ENCODE data around the gene GALNT2.

The GALNT2 gene

DNA sequence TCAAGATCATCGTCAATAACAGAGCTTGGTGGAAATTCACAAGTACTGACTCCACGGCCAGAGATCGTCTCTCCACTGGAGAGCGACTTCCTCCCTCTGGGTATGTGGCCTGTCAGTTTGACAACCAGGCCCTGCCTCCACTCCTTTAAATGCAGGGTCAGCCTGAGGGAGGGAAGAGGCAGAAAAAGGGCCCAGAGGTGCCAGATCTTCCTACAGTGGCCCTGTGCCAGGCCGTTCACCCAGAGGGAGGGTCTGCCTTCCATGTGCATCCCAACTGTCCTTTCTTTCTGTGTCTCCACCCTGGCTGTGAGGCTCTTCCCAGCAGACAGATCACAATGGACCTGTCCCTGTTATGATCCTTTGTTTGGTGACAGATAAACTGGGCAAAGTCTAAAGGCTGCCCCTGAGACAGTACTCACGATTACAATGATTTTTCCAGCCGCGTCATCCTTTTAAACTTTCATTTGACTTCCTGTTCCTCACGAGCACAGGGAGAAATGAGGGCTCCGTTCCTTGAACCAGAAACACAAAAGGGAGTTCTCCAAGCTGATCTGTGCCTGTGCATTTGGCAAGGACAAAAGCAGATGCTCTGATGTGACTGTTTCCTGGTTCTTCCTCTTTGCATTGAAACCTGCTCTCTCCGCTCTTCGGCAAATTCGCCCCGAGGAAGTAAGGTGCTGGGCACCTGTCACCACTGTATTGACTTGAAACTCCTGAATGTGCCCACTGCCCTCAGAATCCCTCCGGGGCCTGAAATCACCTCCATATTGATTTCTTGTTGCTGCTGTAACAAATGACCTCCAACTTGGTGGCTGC, 232.4 kb downstream of the GALNT2 start:
- intact Hi-C loops (cut with DNase I) = no loop called here
- peak in 2 of 10 donors; percentile 13 to 38 for DNase-seq

DNA sequence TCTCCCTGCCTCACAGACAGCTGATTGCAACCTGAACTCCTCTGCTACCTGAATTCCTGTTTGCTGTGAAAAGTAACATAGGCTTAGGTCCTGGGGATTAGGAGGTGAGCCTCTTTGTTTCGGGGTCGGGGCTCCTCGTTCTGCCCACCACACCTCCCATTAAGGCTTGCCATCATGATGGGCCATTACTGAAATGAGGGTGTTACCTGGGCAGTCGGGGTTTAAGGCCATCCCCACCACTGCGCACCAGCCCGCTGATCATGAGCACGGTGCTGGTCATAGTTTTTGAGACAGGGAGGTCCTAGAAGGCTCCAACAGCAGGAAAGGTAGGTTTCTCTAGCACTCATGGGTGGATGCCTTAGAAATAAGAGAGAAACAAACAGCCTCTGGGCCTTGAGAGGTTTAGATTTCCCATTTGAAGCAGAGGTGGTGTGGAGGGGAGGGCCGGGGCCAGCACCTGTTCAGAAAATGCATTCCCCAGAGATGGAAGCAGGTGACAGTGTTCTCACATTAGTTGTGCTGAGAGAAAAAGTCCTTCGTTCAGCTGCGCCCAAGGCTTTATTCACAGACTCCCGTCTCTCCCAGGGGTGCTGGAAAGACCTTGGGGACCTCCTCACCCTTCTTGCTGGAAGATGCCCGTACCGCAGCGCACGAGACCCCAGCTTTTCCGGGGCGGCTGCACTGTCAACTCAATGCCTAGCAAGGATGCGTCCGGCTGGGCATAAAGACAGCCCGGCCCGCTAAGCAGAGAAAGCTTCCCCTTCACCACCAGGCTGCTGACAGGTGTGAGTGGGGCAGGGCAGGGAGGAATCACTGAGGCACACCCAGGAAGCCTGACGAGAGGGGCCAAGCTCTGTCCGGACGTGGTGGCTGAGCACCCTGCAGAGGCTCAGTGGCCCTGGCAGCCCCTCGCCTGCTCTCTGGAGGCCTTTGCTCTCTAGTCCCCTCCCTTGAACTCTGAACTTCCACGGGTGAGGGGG, 233.6 kb downstream of the GALNT2 start:
- DNase-seq = peak in 2 of 10 donors; percentile 42 to 45
- intact Hi-C loops (cut with DNase I) = no loop called here

DNA sequence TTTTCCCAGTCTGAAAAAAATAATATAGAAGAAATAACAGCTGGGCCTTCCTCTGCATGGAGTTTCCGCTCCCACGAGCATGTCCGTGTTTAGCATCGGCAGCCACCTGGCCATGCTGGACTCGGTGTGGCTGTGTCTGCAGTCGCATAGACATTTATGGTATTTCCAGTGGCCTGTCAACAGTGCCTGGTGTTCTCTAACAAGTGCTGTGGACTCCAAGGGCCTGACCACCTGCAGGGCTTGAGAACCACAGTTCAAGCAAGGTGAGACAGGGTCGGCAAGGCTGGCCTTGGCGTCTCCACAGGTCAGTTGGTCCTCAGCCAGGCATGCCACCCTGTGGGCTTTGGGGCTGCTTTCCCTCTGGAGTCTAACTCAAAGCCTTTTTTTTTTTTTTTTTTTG, 234.3 kb downstream of the GALNT2 start:
- peak in 2 of 10 donors; percentile 35 to 62 for DNase-seq
- intact Hi-C loops (cut with DNase I) = no loop called here

DNA sequence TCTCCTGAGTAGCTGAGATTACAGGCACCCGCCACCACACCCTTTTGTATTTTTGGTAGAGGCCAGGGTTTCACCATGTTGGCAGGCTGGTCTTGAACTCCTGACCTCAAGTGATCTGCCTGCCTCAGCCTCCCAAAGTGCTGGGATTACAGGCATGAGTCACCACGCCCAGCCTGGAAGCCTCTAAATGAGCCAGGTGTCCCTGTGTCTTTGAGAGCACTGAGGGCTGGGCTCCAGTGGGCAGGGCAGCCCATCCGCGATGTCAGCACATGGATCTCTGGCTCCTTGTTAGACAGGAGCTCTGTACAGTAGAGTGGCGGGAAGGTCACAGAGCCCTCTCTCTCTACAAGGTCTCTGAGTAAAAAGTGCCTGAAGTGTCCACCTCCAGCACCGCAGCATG, 234.8 kb downstream of the GALNT2 start:
- intact Hi-C loops (cut with DNase I) = no loop called here
- peak in 2 of 10 donors; percentile 18 to 56 for DNase-seq

DNA sequence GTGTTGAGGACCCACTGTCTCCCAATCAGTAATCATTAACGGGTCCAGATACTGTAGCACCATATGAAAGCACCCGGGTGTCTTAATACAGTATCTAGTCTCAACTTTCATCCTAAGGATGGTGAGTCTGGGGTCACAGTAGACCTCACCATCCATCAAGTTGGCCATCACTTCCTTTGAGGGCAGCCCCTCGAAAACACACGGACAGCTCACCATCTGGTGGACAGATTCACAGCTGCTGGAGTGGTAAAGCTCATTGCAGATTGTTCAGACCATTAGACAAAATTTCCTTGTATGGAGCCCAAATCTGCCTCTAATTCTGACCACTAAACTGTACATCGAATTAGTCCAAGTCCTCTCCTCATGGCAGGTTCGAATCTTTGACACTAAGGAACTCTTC, 236.0 kb downstream of the GALNT2 start:
- DNase-seq = peak in 1 of 10 donors; percentile 27
- intact Hi-C loops (cut with DNase I) = no loop called here

DNA sequence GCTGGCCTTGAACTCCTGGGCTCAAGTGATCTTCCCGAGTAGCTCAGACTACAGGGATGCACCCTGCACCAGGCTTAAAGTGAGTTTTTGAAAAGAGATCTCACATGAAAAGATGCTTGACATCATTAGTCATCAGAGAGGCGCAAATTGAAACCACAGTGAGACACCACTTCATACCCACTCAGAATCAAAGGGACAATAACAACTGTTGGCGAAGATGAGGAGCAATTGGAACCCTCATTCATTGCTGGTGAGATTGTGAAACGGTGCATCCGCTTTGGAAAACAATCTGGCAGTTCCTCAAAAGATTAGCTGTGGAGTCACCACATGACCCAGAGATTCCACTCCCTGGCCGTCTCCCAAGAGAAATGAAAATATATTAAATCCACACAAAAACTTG, 236.8 kb downstream of the GALNT2 start:
- no peak for DNase-seq
- intact Hi-C loops (cut with DNase I) = no loop called here

DNA sequence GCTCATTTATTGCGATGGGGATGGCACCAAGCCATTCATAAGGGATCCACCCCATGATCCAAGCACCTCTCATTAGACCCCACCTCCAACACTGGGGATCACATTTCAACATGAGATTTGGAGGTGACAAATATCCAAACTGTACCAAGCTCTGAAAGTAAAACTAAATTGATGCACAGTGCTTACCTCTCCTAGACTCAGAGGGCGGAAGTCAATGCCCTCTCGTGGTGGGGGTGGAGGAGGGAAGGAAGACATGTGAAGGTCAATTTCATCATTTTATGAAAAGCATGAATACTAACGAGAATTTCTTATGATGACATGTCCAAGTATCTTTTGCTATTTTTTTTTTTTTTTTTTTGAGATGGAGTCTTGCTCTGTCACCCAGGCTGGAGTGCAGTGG, 239.1 kb downstream of the GALNT2 start:
- DNase-seq = no peak
- intact Hi-C loops (cut with DNase I) = no loop called here

DNA sequence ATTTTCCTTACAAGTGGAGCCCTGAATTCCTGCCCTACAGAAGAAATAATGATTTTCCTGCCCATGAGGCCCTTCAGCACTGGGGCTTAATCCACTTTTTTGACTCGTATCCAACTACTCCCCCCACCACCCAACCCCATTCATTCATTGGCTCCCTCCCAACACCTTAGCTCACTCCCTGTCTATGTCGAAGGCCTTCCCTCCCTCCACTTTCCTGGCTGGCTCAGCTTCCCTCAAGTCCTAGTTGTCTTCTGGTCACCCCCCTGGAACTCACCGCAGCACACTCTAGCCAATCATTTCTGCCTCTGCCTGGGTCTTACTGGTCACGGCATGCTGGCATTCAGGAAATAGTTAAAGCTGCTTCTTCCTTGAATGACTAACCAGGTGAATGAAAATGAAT, 240.2 kb downstream of the GALNT2 start:
- peak in 1 of 10 donors; percentile 12 for DNase-seq
- intact Hi-C loops (cut with DNase I) = no loop called here

DNA sequence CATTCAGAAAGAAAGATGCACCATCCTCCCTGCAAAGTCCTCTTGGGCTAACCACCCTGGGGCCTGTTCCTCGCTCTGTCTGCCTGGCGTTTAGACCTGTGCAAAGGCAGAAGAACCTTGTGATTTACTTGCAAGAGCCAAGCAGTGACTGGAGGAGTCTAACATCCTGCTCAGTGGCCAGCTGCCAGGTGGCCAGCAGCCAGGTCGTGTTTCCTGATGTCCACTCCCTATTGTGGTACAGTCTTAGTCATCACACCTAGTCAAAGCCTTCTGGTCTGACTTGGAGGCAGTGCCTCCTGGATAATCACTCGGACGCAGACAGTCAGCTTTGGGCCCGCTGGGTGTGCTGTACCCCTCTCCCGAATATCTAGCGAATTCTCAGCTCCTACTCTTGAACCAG, 241.0 kb downstream of the GALNT2 start:
- intact Hi-C loops (cut with DNase I) = no loop called here
- peak in 2 of 10 donors; percentile 55 to 80 for DNase-seq

DNA sequence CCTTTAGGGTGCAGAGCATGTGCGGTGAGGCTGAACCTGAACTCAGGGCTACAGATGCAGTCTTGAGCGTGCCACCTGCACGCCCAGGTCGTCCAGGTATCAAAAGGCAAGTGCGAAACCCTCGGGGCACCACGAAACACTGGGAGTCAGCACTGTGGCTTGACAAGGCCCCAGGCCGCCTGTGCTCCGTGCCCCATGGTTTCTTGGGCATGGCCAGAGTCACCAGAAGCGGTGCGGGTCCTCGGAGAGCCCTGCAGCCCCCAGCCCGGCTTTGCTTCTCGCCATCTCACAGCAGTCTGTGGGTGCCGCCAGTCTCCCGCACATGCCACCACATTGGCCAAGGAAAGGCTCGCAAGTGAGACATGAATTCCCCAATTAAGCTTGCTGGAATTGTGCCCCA, 241.8 kb downstream of the GALNT2 start:
- DNase-seq = peak in 2 of 10 donors; percentile 63 to 81
- intact Hi-C loops (cut with DNase I) = no loop called here

DNA sequence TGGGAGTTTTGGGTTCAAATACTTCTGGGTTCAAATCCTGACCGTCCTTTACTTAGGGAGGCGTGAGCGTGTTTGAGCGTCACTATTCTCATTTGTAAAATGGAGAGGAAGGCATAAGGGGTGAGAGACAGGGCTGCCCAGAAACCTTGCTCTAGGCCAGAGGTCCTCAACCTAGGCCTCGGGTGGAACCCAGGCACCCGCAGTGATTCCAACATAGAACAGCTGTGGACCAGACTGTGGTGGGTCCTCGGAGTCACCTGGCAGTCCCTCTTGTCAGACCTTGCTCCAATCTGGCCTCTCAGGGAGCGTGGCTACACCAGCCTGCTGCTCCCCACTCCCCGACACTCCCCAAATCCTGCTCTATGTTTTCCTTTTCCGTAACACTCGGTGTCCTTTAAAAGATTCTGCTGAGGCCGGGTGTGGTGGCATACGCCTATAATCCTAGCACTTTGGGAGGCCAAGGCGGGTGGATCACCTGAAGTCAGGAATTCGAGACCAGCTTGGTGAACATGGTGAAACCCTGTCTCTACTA, 242.7 kb downstream of the GALNT2 start:
- DNase-seq = peak in 2 of 10 donors; percentile 52 to 73
- intact Hi-C loops (cut with DNase I) = loop anchor here (2.0 kb wide), 1 partner anchor 649 kb away; no protein-coding TSS in a partner anchor

DNA sequence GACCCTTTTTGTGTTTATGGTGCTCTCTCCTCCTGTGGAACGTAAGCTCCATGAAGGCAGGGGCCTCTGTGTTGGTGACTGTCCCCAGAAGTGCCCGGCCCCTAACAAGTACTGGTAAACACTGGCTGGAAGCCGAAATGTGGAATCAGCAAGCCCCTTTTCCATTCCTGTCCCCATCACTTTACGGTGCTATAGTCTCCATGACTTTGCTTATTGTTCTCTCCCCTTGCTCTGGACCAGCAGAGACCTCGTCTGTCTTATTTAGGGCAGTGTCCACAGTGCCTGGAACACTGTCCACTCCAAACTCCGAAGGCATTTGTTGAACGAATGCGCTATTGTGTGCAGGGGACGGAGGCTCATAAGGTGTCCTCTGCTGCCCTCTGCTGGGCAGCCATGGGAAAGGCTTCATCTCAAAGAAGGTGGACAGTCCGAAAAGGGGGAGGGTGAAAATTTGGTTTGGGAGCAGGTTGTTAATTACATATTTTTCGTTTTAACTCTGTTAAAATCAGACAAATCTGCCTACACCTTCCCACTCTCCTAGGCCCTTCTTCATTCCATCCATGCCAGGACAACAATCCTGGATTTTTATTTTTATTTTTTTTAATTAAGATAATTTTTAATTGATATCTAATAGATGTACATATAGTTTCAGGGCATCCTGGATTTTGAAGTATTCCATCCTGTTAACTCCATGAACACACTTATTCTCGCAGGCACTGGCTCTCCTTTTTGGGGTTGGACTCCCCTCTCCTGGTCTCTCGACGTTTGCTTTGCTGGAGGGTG, 243.5 kb downstream of the GALNT2 start:
- DNase-seq = peak; percentile 61 to 97 (median 79)
- intact Hi-C loops (cut with DNase I) = loop anchor here (2.0 kb wide), 1 partner anchor 650 kb away; no protein-coding TSS in a partner anchor

DNA sequence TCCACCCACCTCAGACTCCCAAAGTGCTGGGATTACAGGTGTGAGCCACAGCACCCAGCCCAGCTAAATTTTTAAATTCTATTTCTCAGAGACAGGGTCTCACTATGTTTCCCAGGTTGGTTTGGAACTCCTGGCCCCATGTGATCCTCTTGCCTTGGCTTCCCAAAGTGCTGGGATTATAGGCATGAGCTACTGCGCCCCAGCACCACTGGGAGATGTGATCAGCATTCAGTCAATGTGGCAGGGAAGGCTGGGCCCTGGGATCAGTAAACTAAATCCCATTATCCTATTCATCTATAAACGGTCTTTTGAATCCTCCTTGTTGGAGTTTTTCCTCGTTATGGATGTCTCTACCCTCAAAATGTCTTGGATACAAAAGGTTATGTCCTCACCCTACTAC, 245.6 kb downstream of the GALNT2 start:
- intact Hi-C loops (cut with DNase I) = no loop called here
- peak in 2 of 10 donors; percentile 17 to 35 for DNase-seq

DNA sequence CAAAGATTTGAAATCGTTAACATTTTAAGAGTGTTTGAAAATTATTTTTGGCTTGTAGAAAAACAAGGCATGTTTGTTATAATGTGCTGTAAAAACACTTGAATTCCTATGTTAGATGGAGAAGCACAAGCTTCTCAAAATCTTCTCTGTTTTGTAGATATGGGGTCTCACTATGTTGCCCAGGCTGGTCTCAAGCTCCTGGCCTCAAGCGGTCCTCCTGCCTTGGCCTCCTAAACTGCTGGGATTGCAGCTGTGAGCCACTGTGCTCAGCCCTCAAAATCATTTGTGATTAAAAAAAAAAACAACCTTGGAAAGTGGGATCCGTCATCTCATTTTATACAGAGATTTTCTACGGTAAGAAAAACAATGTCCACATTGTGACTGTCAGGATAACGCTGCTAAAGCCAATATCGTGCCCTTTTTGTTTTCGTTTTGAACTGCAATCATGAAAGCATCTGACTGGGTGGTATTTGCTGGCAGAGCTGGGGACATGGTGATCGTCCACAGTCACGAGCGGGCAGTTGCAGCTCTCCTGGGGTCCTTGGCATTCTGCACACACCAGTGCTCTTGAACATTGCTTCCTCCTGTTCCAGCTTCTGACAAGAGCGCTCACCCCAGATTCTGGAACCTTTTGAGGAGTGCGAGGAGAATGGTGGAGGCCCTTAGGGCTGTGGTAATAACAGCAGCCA, 246.6 kb downstream of the GALNT2 start:
- peak in 2 of 10 donors; percentile 67 to 73 for DNase-seq
- intact Hi-C loops (cut with DNase I) = no loop called here

DNA sequence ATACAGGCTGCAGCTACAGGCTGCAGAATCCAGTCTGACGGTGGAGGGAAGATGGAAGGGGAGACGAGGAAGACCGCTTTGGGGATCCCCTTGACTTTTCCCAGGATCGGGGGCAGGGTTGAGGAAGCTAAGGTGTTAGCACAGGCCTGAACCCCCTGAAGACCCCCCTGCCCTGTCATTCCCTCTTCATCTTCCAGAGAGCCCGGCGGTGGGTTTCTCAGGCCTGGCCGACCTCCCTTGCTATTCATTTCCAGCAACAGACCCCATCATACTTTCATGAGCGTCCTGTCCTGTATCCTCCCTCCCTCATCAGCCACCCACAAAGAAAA, 247.1 kb downstream of the GALNT2 start:
- DNase-seq = peak in 1 of 10 donors; percentile 56
- intact Hi-C loops (cut with DNase I) = no loop called here

DNA sequence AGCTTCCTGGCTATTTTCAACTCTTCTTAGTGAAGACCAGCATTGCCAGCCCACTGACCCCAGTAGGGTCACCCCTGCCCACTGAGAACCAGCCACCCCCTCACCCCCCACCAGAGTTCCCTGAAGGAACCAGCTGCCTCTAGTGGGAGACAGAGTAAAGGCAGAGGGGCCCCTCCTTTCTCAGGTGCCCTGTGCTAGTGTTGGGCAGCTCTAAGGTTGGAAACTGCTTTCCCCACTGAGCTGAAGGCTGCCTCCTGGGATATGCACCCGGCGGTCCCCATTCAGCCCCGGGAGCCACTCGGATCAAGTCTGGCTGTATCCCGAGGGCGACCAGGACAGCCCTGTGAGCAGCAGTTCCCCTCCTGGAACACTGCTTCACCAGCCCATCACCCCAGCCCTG, 248.1 kb downstream of the GALNT2 start:
- peak in 1 of 10 donors; percentile 58 for DNase-seq
- intact Hi-C loops (cut with DNase I) = no loop called here

DNA sequence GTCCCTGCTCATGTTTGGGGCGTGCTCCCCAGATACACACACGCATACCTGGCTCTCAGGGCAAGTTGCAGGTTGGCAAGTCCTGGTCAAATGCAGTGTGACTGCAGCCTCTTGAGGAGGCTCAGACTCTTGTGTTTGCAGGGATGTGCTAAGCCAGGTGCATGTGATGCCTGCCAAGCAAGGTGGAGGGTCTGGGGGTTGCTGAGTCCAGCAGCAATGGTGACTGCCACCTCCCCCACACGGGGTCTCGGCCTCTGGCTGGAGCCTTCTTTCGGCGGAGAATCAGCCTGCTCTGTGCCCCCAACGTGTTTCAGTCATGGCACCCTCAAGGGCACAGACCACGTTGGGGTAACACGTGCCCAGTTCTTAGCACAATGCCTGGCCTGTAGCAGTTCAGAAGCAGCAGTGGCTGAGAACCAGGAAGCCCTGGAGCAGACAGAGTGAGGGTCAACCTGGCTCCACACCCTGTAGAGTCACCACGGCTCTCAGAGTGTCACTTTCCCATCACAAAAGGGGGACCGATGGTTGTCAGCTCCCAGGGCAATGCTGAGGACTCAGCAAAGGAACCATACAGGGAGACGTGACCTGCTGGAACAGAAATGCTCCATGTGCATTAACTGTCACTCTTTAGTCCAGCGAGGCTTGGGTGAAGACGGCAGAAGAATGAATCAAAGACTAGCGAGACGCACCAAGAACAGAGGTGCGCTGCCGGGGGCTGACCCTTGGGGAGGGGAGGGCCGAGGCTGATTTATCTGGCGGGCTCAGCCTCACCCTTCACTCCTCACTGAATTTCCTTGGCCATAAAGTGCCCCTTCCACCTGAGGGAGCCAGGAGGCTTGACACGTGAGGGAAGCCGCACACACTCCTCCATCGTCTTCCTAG, 250.1 kb downstream of the GALNT2 start:
- DNase-seq = peak in 1 of 10 donors; percentile 76

More for the DNA sequence above, 250.1 kb downstream of the GALNT2 start:
- intact Hi-C loops (cut with DNase I) = no loop called here
